Fibroblast of skin of back (primary cell): ENCODE measurements around the gene C19orf12.
"Not testable (repeated sequence)": the region's sequence is repeated elsewhere in the genome, so short reads cannot be mapped to it uniquely, and the experiment has no call there.

Source experiments
- DNase-seq: peaks from one replicate; pipeline ENCODE4 v3.0.0-alpha.2; 2013

Gene C19orf12

GRCh38 chr19:29675120-29675649 lies 39.9 kb downstream of the C19orf12 start:
- DNase-seq, result no peak

DNA sequence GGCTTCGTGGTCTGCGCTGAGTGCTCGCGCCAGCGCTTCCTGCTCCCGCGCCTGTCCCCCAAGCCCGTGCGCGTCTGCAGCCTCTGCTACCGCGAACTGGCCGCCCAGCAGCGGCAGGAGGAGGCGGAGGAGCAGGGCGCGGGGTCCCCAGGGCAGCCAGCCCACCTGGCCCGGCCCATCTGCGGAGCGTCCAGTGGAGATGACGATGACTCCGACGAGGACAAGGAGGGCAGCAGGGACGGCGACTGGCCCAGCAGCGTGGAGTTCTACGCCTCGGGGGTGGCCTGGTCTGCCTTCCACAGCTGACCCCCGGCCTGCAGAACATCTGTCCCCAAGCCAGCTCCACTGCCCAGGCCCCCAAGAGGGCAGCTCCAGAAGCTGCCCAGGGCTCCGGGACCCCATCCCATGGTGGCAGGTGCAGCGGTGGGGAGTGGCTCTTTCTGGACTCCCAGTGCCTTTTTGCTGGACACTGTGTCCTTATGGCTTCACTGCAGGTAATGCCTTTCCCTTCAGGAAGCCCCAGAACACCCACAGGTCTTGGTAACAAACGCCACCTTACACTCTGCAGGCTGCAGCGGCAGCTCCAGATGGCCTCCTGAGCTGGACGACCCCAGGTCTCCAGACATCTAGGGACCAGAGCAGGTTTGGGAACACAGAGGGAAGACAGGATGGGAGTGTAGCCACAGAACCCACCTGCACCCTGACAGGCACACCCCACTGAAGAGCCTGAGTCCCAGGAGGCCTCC lies 40.5 kb downstream of the C19orf12 start:
- DNase-seq, result no peak

DNA sequence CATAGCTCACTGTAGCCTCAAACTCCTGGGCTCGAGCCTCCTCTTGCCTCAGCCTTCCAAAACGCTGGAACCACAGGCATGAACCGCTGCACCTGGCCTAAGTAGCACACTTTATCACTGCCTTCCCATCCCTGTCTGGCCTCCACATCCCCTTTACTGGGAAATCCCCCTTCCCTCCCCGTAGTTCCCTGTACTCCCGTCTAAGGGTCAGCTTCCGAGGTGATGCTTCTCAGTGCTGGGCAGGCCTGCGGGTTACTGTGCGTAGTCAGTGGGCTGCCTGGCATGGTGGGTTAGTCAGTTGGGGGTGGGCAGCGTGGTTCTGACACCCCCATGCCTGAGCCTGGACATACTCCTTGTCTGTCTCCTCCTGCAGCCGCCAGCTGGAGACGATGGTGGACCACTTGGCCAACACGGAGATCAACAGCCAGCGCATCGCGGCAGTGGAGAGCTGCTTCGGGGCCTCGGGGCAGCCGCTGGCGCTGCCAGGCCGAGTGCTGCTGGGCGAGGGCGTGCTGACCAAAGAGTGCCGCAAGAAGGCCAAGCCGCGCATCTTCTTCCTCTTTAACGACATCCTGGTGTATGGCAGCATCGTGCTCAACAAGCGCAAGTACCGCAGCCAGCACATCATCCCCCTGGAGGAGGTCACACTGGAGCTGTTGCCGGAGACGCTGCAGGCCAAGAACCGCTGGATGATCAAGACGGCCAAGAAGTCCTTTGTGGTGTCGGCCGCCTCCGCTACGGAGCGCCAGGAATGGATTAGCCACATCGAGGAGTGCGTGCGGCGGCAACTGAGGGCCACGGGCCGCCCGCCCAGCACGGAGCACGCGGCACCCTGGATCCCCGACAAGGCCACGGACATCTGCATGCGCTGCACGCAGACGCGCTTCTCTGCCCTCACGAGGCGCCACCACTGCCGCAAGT lies 41.4 kb downstream of the C19orf12 start:
- DNase-seq, result no peak

DNA sequence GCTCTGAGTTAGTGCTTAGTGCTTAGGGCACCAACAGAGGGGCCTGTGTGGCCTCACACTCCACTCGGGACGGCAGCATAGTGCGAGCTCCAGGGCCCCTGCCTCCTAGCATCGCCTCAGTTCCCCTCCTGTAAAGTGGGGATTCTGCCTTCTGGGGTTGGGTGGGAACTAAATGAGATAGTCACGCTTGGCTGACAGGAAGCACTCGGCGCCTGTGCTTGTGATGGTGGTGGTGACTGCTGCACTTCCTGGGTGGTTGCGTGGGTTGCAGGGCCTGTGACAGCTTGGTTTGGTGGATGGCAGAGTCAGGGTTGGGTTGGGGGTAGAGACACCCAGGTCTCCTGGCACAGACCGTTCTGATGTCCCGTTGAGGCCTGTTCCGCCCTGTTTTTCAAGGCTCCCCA lies 42.1 kb downstream of the C19orf12 start:
- DNase-seq, result no peak

DNA sequence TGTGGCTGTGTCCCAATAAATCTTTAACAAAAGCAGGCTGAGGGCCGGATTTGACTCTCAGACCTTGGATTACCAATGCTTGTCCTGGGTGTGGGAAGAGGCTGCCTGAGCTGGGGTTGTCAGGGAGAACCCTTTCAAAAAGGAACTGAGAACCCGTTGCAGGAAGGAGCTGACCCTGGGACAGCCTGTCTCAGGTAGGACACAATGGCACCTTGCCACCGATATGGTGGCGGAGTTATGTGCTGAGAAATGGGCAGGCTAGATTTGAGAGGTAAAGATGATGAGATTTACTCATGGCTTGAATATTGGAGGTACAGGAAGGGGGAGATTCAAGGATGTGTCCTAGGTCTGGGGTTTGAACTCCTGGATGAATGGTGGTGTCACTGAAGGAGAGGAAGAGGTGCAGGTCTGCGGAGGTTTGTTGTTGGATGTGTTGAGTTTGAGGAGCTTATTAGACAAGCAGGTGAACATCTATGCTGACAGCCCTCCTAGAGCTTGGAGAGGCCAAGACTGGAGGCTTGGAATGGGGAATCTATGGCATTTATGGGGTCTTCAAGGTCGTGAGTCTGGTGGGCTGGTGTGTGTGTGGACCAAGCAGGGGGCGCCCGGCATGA lies 42.6 kb downstream of the C19orf12 start:
- DNase-seq, result no peak

DNA sequence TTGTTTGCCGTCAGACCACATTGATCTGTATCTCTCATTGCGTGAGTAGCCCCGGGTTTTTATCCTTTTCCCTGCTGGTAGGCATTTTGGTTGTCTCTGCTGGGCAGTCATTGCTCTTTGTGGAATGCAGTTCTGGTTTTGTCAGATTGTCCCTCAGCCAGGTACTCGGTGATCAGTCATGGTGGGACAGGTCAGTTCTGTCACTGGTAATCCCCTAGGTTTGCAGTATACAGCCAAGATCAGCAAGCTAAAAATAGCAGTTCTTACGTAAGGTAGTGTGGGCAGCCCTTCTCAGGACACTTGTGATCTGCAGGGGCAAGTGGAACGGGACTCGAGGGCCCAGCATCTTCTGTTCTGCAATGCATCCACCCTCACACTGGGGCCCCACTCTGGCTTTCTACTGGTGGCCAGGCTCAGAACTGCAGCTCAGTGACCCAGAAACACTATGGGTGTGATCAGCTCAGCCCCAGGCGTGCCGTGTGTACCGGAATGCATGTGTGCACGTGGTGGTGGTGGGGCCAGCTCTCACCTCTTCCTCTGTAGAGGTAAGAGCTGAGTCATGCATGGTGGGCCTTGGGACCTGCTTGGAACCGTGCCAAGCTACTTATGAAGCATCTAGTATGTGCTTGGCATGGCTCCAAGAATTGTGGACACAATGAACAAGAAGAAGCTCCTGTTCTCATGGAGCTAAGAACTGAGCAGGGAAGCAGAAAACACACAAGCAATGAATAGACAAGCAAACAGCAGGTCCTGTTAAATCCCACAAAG lies 43.5 kb downstream of the C19orf12 start:
- no peak for DNase-seq

DNA sequence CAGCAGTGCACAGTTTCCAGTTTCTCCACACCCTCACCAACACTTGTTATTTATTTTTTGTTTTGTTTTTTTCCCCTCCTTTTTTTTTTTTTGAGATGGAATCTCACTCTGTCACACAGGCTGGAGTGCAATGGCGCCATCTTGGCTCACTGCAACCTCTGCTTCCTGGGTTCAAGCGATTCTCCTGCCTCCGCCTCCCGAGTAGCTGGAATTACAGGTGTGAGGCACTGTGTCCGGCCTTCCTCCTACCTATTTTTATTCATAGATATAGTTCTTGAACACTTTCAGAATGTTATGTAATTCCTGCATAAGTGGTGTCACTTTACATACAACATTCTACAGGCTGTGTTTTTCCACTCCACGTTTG lies 44.1 kb downstream of the C19orf12 start:
- not testable (repeated sequence) for DNase-seq

GRCh38 chr19:29670255-29670654 lies 44.8 kb downstream of the C19orf12 start:
- DNase-seq, result no peak

- DNase-seq, result no peak
These were observed 46.1 kb downstream of the C19orf12 start for GRCh38 chr19:29668746-29669609.

DNA sequence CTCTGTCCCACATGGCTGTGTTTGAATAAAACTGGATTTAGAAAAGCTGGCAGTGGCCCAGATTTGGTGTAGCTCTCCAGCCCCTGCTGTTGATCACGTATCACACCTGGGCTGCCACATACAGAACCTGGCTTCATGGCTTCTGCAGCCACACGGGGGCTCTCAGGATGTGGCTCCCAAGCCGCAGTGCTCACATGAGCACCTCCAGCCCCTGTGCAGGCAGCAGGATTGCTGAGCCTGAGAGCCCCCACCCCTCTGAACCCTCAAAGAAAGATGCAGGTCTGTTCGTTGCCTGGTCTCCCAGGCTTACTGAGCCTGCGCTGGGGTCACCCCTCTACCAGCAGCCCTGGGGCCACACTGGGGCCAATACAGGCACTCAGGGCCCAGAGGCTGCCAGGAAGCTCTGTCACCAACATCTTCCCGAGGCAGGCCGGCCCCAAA lies 47.1 kb downstream of the C19orf12 start:
- no peak for DNase-seq

- no peak for DNase-seq
These were observed 47.7 kb downstream of the C19orf12 start for GRCh38 chr19:29667387-29667783.

DNA sequence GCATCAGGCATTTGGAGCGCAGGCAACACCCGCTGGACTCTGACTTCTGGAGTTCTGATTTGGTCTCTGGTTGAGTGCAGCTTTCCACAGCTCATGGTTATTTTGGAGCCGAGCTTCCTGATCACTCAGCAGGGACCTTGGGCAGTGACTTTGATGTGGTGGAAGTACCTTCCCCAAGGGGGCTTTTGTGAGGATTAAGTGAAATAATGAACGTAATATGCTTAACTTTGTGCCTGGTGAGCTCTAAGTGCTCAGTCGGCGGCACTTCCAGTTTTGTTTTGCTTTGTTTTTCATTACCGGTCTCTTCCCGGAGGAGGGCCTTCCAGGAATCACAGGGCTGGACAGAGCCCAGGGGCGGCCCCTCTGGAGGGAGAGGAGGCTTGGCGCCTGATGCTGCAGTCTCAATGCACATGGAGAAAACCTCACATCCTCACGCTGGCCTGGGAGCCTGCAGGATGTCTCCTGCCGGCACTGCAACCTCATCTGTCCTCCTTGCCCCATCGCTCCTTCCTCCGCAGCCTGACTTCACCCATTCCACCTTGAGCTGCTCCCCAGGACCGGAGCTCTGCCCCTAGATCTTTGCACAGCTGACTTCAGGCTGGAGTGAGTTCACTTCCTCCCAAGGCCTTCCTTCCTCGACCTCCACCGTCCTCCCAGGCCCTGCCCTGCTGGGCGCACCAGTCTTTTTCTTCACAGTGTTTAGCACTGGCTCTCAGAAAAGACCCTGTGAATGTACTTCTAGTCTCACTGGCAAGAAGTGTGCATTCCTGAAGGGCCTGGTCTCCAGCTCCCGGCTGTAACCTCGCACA lies 48.3 kb downstream of the C19orf12 start:
- peak; percentile 62 for DNase-seq

GRCh38 chr19:29665826-29666577 lies 49.1 kb downstream of the C19orf12 start:
- DNase-seq, result peak; percentile 52

- peak; percentile 75 for DNase-seq
These were observed 49.7 kb downstream of the C19orf12 start, which contains the start of gene PLEKHF1 for GRCh38 chr19:29665215-29665825. Gene PLEKHF1 (plus strand): TSS chr19:29665461. CDS start chr19:29673840, 8,379 bp downstream.

GRCh38 chr19:29664753-29665214 lies 50.3 kb downstream of the C19orf12 start:
- DNase-seq, result no peak

DNA sequence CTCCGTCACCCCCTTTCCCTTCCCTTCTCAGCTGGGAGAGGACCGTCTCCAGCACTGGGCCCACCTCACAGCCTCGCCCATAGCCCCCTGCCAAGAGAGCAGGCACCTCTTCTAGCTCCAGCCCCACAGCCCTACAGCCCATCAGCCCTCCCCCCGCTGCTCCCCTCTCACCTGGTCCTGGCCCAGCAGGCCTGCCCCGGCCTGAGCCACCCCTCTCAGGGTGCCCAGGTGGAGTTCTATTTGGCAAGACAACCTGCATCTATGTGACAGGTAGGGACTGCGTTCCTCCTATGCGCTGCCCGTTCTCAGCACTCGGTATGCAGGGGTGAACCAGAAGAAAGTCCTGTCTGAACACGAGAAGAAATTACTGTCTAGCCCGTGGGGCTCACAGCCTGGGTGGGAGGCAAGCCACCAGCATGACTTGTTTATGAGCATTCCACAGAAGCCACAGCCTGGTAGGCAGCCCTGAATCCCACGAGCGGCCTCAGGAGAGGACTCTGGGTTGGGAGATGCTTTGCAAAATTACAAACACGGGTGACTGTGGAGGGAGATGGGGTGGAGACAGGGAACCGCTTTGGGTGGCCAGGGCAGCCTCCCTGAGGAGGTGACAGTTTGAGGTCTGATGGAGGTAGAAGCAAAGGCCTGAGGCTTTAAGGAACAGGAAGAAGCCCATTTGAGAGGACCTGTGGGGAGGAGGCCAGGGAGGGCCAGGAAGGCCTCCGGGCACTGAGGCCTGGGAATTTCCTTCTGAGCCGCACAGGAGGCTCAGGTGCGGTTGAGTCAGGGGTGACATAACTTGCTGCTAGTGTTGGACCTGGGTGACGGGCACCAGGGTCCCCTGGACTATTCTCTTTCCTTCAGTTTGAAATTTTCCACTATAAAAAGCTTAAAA lies 51.0 kb downstream of the C19orf12 start:
- DNase-seq, result peak; percentile 31

DNA sequence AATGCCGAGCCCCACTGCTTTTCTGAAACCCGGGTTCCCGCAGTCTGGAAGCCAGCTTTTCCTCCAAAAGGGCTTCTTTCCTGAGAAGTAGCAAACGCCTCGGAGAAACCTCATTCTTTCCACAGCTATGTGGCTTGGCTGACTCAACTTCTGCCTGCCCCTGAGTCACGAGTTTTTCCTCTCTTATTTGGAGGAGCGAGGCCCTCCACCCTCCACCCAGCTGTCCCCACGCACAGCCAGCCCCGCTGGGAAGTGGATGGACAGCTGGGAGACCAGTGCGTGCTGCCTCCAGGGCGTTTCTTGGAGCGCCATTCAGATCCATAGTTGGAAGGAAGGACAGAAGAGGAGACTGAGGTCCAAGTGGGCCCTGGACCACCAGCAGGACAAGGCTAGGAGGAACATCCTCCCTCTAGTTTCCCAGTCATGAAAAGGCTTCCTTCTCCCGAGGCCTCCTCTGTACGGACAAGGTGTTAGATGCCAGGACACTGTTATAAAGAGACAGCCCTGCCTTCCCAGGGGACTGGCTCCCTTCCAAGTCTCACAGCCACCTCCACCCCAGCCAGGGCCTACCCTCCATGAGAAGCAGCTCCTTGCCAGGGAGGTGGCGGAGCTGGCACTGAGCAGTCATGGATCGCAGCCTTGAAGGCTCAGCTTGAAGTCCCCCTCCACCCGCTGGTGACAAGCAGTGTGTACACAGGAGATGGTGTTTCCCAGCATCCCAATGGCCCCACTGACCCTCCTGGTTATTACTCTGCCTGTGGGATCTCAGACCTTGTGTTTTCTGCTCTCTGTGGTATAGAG lies 52.3 kb downstream of the C19orf12 start:
- peak; percentile 93 for DNase-seq
